ENCODE results near the gene KANK2. TPM values are rescaled to one million over a fixed set of nuclear protein-coding genes. Genes with fewer than 3 reads are reported as not detected.
"Not testable (repeated sequence)": the region's sequence is repeated elsewhere in the genome, so short reads cannot be mapped to it uniquely, and the experiment has no call there.

The KANK2 gene
- total RNA-seq, 1 experiment from 2014 or later: 35.1 TPM

GRCh38 chr19:11165486-11166030, 31.8 kb downstream of the KANK2 start:
- DNase-seq (ENCODE audit: low spot score): no peak
- H3K27me3 Mint-ChIP-seq (ENCODE audit: low read depth): no peaks in the 10 kb centered on the region; the same call in 1 of the 2 replicates
- no peaks in the 10 kb centered on the region for H3K4me1 Mint-ChIP-seq
- H3K9me3 Mint-ChIP-seq: no peaks in the 10 kb centered on the region
- POLR2A ChIA-PET: no interaction called here
- H3K27ac Mint-ChIP-seq: no peak overlapping the region
- H3K36me3 Mint-ChIP-seq: peaks cover 21% of the 10 kb centered on the region
- no peak for ATAC-seq
- CTCF ChIA-PET: no interaction called here
- H3K4me3 Mint-ChIP-seq: no peak overlapping the region
- TF ChIP-seq ETV6 (CRISPR knock-in tag; IDR thresholded peaks at IDR 0.05): no peak
- peak; percentile 67; the same call in 1 of the 2 replicates for TF ChIP-seq ZNF121 (CRISPR knock-in tag; IDR thresholded peaks at IDR 0.05)

GRCh38 chr19:11164879-11165406, 32.4 kb downstream of the KANK2 start:
- no peaks in the 10 kb centered on the region for H3K9me3 Mint-ChIP-seq
- DNase-seq (ENCODE audit: low spot score) (no peak), ATAC-seq (no peak)
- no peaks in the 10 kb centered on the region; the same call in 1 of the 2 replicates for H3K27me3 Mint-ChIP-seq (ENCODE audit: low read depth)
- no peak overlapping the region for H3K4me3 Mint-ChIP-seq
- no peaks in the 10 kb centered on the region for H3K4me1 Mint-ChIP-seq
- H3K27ac Mint-ChIP-seq: peak overlapping the region; percentile 22
- POLR2A ChIA-PET: interaction anchor here (1.0 kb wide), 1 partner anchor 22 kb away, joined by 3 read pairs; no protein-coding TSS in a partner anchor
- no peak for TF ChIP-seq MLX (CRISPR knock-in tag; IDR thresholded peaks at IDR 0.05)
- no peak for TF ChIP-seq NR3C1 (CRISPR knock-in tag; conservative IDR thresholded peaks at IDR 0.05; ENCODE audit: low read depth)
- TF ChIP-seq KAT7 (CRISPR knock-in tag; IDR thresholded peaks at IDR 0.05; ENCODE audit: borderline replicate concordance): no peak
- TF ChIP-seq NFYB (CRISPR knock-in tag; conservative IDR thresholded peaks at IDR 0.05; ENCODE audit: low read depth): no peak
- TF ChIP-seq NFATC4 (CRISPR knock-in tag; IDR thresholded peaks at IDR 0.05): no peak
- TF ChIP-seq, protein P1, sequence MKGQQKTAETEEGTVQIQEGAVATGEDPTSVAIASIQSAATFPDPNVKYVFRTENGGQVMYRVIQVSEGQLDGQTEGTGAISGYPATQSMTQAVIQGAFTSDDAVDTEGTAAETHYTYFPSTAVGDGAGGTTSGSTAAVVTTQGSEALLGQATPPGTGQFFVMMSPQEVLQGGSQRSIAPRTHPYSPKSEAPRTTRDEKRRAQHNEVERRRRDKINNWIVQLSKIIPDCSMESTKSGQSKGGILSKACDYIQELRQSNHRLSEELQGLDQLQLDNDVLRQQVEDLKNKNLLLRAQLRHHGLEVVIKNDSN (CRISPR knock-in tag; IDR thresholded peaks at IDR 0.05): no peak
- no peak for TF ChIP-seq SP1 (CRISPR knock-in tag; conservative IDR thresholded peaks at IDR 0.05)
- no peak for TF ChIP-seq FOXJ3 (CRISPR knock-in tag; IDR thresholded peaks at IDR 0.05; ENCODE audit: borderline replicate concordance)
- TF ChIP-seq IRF2 (CRISPR knock-in tag; IDR thresholded peaks at IDR 0.05; ENCODE audit: borderline replicate concordance, low read depth): no peak
- TF ChIP-seq TP53 (CRISPR knock-in tag; IDR thresholded peaks at IDR 0.05): no peak
- H3K36me3 Mint-ChIP-seq: peaks cover 17% of the 10 kb centered on the region
- CTCF ChIA-PET: interaction anchor here (0.7 to 3.1 kb wide), 4 partner anchors 10 to 307 kb away, joined by 3 to 10 read pairs (median 4); no protein-coding TSS in a partner anchor

- Mint-ChIP-seq H3K4me3 (no peak overlapping the region), H3K36me3 (peaks cover 14% of the 10 kb centered on the region), H3K27ac (peak overlapping the region; percentile 22; the same call in 1 of the 2 replicates), H3K9me3 (no peaks in the 10 kb centered on the region), H3K4me1 (no peaks in the 10 kb centered on the region), H3K27me3 (ENCODE audit: low read depth) (no peaks in the 10 kb centered on the region; the same call in 1 of the 2 replicates)
- DNase-seq (ENCODE audit: low spot score) (no peak), ATAC-seq (no peak)
- POLR2A ChIA-PET: interaction anchor here (1.0 kb wide), 1 partner anchor 21 kb away, joined by 3 read pairs; no protein-coding TSS in a partner anchor
- CTCF ChIA-PET: interaction anchor here (0.5 to 3.1 kb wide), 5 partner anchors 9 to 306 kb away, joined by 3 to 10 read pairs (median 3); no protein-coding TSS in a partner anchor
- TF ChIP-seq ZNF396 (CRISPR knock-in tag; IDR thresholded peaks at IDR 0.05; ENCODE audit: borderline replicate concordance) (no peak), SMAD3 (CRISPR knock-in tag; IDR thresholded peaks at IDR 0.05; ENCODE audit: borderline replicate concordance) (no peak)
Measured at GRCh38 chr19:11164296-11164695, 33.0 kb downstream of the KANK2 start.

DNA sequence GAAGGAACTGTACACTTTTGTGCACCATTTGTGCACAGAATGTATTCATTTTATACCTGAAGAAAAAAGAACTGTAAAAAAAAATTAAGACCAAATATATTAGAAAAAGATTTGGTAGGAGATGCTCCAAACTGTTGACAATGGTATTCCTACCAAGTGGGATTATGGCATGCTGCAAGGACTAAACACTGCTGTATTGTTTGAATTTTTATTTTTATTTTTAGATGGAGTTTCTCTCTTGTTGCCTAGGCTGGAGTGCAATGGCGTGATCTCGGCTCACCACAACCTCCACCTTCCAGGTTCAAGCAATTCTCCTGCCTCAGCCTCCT, 36.9 kb downstream of the KANK2 start:
- H3K27me3 Mint-ChIP-seq (ENCODE audit: low read depth); H3K4me3 Mint-ChIP-seq; ATAC-seq; H3K36me3 Mint-ChIP-seq; H3K9me3 Mint-ChIP-seq; H3K4me1 Mint-ChIP-seq; H3K27ac Mint-ChIP-seq; CTCF ChIA-PET; POLR2A ChIA-PET; DNase-seq (ENCODE audit: low spot score): not testable (repeated sequence)
